Activated CD4-positive, alpha-beta T cell treated with anti-CD3 and anti-CD28 coated beads, Interleukin-2, Interleukin-6, amounts not matched to agents 100 ng/mL and 50 ng/mL, durations not matched to agents 16 hours and 8 hours (primary cell): Measurements from ENCODE around the gene MLH1.
"Not testable (repeated sequence)": the region's sequence is repeated elsewhere in the genome, so short reads cannot be mapped to it uniquely, and the experiment has no call there.

Experiments used
- DNase-seq: peaks from one replicate; pipeline ENCODE4 v3.0.0-alpha.2; 2020

Gene MLH1

DNA sequence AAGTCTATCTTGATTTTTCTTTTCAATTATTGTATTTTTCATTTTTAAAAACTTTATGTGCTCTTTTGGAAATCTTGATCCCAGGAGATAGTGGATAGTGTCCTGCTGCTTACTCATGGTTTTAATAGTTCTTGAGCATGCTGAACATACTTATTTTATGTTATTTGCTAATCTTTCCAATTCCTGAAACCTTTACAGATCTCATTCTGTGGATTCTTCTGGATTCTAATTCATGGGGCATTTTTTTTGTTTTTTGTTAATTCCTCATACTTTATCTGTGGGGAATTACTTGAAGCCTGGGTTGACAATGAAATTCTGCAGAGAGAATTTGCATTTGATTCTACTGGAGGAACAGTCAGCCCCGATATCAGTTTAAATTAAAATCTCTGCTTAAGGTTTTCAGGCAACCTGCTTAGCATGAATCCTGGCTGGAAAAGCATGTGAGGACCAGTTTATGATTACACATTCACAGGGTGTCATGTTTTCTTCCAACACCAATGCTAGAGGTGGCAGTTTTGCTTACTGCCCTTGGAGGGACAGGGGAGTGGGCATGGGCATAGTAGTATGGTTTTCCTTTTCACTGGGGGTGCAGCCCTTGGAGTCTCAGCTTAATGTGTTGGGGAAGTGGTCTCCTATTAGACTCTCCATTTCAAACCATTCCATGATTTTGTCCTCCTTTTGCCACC, 46.0 kb downstream of the MLH1 start:
- no peak for DNase-seq

DNA sequence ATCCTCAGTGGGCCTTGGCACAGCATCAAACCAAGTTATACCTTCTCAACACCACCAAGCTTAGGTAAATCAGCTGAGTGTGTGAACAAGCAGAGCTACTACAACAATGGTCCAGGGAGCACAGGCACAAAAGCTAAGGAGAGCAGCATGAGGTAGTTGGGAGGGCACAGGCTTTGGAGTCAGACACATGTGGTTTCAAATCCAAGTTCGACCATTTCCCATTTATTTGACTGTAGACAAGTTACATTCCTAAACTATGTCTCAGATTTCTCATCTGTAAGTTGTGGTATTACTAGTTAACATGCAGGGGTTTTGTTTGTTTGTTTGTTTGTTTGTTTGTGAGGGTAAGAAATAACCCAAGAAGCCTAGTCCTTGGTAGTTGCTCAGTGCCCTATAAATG, 46.9 kb downstream of the MLH1 start:
- no peak for DNase-seq

DNA sequence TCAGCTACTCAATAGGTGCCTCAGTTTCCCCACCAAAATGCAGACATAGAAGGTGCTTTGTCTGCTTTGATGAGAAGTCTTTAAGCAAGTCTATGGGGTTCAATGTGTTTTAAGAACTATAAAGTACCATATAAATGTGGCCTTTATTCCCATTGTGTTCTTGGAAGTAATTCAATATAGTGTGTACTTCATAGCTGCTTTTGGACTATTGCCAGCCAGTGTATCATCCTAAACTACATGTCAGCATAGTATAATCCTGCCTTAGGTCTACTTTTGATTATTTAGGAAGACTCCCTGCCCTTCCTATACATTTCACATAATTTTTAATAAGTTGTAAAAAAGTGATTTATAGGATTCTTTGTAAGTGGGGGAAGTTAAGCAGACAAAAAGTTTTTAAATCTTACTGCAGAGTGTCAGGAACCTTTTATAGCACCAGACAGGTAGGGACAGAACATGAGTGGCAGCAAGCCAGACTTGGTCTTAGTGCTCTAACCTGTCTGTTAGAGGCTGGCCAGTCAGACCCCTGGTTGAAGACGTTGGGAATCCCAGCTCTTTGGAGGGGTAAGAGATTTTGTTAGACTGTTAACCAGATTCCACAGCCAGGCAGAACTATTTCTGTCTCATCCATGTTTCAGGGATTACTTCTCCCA, 48.4 kb downstream of the MLH1 start:
- DNase-seq = no peak

DNA sequence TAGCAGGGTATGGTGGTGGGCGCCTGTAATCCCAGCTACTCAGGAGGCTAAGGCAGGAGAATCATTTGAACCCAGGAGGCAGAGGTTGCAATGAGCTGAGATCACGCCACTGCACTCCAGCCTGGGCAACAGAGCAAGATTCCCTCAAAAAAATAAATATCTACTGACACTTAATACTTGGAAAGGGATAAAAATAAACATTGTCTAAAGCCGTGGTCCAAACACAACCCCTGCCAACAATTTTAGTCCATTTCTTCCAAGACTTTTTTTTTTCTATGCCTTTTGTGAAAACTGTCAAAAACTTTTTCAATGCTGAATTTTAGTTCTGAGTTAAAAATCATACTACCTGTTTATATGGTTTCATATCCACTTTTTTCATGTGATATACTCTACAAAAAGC, 49.4 kb downstream of the MLH1 start:
- DNase-seq = not testable (repeated sequence)

DNA sequence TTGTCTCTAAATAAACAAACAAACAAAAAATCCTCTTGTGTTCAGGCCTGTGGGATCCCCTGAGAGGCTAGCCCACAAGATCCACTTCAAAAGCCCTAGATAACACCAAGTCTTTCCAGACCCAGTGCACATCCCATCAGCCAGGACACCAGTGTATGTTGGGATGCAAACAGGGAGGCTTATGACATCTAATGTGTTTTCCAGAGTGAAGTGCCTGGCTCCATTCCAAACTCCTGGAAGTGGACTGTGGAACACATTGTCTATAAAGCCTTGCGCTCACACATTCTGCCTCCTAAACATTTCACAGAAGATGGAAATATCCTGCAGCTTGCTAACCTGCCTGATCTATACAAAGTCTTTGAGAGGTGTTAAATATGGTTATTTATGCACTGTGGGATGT, 57.0 kb downstream of the MLH1 start:
- DNase-seq = no peak

DNA sequence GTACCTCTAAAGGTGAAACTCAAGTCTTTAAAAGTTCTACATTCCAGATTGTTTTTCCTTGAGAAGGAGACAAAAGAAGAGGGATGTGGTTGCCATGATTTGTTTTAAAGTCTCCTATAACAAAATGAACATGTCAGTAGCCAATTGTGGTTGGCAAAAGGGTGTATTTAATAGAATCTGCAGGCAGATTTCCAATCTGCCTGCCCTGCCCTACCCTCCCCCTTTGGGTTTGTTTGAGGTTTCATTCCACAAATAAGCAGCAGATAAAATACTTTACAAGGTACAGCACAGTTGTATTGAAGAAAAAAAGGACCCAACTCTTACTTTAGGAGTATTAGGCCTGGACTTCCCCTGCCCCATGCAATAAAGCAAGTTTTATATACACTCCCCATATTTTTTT, 59.5 kb downstream of the MLH1 start:
- no peak for DNase-seq

DNA sequence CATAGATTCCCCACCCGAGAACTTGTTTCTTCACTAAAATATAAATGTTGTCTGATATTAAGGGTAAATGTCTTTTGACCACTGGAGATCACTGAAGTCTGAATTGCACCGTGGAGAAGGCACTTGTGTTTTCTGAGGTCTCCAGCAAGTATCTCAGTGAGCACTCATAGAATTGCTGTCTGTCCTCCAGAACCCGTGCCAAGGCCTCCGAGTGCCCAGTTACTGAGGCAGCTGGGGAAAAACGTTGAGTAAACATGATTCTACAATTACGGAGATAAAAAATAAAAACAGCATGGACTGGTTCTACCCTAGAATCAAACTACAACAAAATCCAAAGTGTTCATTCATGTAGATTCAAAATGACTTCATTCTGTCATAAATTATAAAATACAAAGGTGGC, 60.0 kb downstream of the MLH1 start:
- DNase-seq = no peak

DNA sequence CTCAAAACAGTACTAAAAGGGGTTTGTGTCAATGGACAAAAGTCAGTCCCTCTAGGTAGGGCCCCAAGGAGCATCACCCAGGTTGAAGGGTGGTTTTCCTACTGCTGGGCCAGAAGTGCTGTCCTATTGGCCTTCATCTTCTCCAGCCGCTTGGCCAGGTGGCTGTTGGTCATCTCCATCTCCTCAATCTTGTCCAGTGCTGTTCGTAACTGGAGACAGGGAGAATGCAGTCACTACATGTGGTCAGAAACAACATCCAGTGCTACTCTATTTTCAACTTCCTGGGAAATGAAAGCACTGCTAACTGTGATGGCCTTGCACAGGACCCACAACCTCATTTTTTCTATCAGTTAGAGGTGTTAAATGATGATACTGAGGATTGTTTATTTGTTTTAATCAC, 60.4 kb downstream of the MLH1 start:
- DNase-seq = no peak

DNA sequence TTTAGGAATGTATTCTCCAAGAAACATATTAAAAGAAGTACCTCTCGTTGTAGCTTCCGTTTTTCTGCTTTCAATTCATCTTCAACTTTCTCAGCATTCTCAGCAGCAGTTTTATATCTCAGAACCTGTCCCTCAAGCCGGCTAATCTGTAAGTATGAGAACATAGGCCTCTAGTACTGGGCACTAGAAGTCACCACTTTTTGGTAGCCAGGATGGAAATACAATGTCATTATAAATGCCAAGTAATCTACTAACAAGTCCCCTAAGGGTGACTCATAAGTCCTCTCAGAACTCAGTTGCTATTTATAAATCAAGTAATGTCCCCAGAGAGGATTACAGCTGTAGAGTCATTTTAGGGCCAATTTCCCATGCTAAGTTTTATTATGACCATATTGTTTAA, 61.1 kb downstream of the MLH1 start:
- DNase-seq = peak; percentile 34

DNA sequence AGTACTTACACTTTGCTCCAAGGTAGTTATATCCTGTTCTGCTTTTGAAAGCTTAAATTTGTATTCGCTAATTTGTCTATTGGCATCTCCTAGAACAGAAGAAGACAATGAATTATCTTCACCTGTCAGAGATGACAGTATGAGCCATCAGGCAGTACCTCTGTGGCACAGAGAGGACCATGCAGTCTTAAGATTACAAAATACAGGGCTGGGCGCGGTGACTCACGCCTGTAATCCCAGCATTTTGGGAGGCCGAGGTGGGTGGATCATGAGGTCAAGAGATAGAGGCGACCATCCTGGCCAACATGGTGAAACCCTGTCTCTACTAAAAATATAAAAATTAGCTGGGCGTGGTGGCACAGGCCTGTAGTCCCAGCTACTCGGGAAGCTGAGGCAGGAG, 61.8 kb downstream of the MLH1 start:
- not testable (repeated sequence) for DNase-seq

DNA sequence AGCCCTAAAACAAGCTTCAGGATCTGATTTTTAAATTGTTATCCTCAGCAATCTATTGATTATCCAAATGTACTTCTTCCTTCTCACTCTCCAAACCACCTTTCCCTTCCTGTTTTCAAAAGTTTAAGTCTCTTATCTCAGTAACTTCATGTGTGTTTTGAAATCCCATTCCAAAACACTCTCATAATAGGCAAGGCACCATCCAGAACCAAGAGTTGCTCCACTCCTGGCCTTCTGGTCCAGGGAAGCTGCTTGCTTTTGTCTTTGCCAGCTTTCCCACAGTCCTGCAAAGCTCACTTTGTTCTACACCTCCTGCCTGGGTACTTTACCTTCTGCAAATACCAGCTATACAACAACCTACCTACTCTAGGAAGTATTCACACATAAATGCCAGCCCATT, 63.5 kb downstream of the MLH1 start:
- DNase-seq = no peak

DNA sequence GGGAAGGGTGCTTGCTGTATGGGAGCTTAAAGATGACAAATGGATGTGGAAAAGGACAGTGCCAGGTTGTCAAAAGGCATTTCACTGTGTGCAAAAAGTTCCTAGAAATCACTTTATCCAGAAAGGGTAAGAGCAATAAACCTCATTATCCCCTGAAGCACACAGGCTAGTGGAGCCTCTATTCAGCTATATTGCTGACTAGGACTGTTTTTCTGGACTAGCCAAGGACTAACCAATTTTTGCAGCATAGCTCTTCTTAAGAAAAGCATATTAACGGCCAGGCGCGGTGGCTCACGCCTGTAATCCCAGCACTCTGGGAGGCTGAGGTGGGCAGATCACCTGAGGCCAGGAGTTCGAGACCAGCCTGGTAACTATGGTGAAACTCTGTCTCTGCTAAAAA, 64.8 kb downstream of the MLH1 start:
- no peak for DNase-seq

DNA sequence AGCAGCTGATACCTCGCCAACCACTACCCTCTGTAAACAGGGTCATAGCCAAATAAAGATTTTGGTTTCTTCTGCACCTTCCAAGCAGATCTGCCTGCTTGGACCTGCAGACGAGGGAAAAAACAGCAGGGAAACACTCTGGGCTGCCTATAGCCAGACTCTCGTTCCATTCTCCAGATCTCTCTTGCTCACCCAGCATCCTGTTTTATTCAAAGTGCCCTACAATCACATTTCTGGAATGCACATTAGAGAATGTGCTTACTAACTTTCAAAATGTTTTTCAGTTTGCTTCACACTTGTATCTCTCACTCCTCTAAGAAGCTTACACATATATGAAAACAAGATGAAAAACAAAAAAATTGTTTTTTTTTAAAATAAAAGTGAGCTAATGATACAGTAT, 71.4 kb downstream of the MLH1 start:
- no peak for DNase-seq

DNA sequence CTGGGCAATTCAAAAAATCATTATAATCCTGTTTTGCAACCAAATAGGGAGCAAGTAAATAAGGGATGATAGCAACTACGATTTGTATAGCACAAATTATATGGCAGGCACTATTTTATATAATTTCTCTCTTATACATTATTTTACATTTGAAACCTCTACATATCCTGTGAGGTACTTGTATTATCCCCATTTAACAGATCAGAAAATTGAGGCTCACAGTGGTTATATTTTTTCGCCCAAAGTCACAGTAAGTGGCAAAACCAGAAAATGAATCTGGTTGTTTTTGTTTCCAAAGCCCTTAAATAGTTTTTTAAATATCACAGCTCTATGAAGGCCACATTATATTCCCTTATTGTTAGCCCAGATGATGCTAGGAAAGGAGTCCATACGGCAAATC, 74.3 kb downstream of the MLH1 start:
- no peak for DNase-seq

DNA sequence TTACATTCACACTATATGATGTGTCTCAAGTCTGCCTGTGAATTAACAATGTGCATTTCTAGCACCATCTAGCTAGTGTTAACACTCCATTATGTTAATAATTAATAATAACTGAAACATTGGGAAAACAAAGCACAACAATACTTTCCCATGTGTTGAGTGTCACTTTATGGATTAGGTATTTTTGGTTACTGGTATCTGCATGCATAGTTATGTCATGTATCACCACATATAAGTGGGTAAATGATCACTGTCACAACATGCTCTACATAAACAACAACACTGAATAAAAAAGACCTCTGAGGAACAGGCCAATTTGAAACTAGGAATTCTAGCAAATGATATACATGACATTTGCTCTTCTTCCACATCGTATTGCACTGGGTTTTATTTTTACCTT, 74.7 kb downstream of the MLH1 start:
- no peak for DNase-seq

DNA sequence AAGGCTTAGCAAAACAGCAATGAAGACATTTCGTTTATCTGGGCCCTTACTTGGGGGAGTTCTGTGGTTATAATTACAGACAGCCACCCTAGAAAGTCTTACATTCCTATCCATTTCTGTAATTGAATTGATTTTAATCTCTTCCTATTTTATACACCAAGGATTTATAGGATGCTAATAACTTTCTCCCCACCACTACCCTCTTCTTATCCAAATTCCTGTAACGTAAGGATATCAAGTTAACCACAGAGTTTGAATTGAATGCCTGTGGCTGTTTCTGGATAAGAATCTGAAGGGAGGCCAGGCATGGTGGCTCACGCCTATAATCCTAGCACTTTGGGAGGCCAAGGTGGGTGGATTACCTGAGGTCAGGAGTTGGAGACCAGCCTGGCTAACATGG, 78.6 kb downstream of the MLH1 start:
- no peak for DNase-seq

DNA sequence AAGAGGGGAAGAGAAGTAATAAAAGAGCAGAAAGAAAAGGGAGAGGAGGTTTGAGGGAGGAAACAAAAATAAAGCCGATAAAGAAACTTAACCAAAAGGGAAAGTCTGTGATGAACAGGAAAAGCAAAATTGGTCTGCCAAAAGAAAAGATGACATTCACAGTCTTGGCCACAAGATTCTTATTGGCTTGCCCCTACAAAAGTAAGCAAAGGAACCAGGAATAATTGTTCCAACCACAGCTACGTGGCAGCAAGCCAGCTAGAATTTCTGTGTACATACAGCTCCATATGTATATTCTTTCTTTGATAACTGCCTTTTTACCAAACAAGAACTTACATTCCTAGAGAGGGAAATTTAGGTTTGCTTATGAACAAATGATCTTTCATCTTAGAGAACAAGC, 79.6 kb downstream of the MLH1 start:
- no peak for DNase-seq

DNA sequence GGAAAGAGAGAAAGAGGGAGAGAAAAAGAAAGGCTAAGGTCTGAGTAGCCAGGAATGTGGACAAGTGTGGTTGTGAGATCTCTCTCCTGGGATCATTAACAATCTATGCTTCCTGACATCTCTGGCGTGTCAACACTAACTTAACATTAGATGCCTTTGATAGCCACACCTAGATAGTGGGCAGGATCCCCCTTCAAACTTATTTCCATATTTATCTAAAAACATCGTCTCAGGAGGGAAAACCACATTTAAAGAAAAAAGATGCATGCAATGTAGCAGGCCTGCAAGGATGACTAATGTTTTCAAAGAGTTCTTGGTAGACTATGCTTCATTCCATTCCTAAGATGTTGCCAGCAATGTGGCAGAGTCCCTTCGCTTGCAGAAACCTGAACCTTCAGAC, 80.9 kb downstream of the MLH1 start:
- DNase-seq = no peak

DNA sequence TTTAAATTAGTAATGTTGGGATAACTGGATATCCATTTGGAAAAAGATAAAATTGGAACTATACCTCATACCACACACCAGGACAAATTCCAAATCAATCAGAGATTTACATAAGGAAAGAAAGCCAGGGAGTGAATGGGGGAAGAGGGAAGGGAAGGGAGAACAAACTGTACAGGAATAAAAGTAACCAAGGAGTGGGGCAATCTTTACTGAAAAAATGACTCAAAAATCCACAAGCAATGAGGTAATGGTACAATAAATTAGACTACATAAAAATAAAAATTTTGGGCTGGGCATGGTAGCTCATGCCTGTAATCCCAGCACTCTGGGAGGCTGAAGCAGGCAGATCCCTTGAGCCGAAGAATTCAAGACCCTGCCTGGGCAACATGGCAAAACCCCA, 82.6 kb downstream of the MLH1 start:
- no peak for DNase-seq

DNA sequence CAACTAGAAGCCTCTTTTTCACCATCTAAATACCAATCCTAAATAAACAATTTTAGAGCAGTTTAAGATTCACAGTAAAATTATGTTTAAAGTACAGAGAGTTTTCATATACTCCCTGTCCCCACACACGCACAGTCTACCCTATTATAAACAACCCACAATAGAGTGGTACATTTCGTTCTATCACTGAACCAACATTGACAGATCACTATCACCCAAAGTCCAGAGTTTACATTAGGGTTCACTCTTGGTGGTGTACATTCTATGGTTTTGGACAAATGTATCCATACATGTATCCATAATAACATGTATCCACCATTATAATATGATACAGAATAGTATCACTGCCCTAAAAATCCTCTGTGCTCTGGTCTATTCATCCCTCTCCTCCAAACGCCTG, 89.0 kb downstream of the MLH1 start:
- no peak for DNase-seq

DNA sequence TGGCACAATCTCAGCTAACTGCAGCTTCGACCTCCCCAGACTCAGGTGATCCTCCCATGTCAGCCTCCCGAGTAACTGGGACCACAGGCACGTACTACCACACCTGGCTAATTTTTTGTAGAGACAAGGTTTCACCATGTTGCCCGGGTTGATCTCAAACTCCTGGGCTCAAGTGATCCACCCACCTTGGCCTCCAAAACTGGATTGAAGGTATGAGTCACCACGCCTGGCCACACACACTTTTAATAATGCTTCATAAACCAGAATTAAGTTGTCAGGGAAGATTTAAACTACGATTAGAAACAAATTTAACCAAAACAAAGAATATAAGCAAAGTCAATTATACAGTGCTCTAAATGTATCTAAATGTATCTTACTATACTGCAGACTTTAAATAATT, 93.6 kb downstream of the MLH1 start:
- no peak for DNase-seq

DNA sequence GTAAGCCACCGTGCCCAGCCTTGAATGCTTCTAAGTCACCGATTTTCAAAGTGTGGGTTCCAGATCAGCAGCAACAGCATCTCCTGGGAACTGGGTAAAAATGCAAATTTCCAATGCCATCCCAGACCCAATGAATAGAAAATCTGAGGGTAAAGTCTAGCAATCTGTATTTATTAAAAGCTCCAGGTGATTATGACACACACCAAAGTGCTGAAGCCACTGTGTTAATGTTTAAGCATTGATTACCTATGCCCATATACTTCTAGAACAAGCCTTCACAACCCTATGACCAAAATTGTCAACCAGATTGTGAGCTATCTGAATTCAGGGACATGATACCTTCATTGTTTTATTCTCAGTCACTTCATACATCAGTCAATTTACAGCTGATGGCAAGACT, 94.6 kb downstream of the MLH1 start:
- DNase-seq = no peak

DNA sequence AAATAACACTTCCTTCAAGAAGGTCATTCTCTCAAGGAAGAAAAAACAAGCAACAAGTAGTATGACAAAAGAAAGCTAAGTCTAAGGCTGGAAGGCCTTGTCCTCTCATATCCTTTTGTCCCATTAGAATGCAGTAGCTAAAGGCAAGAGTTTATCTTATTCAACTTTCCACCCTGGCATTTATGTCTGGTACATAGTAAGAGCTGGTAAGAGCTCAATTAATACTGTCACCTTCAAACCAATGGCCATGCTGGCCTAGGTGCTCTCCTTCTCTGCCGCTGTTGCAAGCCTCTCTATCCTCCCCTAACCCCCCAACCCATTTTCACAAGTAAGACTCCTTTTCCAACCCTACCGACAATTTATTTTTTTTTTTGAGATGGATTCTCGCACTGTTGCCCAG, 99.2 kb downstream of the MLH1 start:
- DNase-seq = no peak

DNA sequence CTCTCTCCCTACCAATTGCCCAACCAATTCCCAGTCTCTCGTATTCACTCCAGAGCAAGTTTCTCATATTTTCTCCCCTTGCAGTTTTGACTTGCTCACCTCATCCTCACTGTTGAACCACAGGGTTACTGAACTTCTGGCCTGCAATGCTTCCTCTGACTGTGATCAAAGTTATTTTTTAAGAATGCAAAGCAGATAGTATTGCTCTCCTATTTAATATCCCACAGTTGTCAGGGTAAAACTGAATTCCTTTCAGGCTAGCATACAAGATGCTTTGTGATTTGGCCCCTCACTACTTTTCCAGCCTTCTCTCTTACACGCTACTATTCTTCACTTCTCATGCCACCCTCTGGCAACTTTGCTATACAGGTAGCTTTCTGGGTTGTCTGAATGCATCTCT, 100.2 kb downstream of the MLH1 start:
- no peak for DNase-seq

DNA sequence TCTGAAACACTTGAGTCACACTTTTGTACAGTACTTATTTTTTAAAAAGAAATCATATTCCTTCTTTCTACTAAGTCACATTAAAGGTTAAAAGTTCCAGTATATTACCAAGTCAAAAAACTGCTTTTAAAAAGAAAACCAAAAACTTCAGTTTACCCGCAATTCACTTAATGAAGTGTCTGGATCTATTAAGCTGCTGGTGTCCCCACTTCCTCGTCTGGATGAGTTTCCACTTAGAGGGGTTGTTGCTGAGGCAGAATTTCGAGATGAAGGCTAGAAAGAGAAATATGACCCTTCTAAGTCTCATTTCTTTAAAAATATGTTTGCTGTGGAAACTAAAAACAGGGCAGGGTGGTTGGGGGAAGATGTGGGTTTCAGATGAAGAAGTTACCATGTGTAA, 101.3 kb downstream of the MLH1 start:
- DNase-seq = no peak
